Keratinocyte (primary cell): ENCODE data around the gene SLC16A7.

Source experiments
- CTCF ChIP-seq, 3 experiments: IDR thresholded peaks in 1 of 3; conservative IDR thresholded peaks in 1 of 3; optimal IDR thresholded peaks in 1 of 3; 2 replicates in 2 of 3; 3 replicates in 1 of 3; pipeline versions ENCODE3 to v1.5.1; 2011; ENCODE audit warnings: low read length in 3 of 3, mild to moderate bottlenecking in 3 of 3, moderate library complexity in 2 of 3, control low read depth in 1 of 3, inconsistent platforms in 1 of 3; ENCODE audit not compliant: insufficient read depth in 2 of 3; ENCODE audit errors: extremely low read depth in 1 of 3
- EZH2 ChIP-seq: IDR thresholded peaks from one replicate; pipeline ENCODE4 v1.6.1; 2012; ENCODE audit warnings: inconsistent platforms, mild to moderate bottlenecking, low read length, moderate library complexity

GRCh38 chr12:59708484-59708883 lies 112.7 kb downstream of the SLC16A7 start:
- TF ChIP-seq CTCF (optimal IDR thresholded peaks at IDR 0.05 in 1 of 3, IDR thresholded peaks at IDR 0.05 in 1 of 3, conservative IDR thresholded peaks at IDR 0.05 in 1 of 3; ENCODE audit: extremely low read depth in 1 of 3, insufficient read depth in 2 of 3, low read length in 3 of 3) (no peak), EZH2 (no peak)
